K562 (cell line): ENCODE measurements around the gene SBK3. TPM values are rescaled to one million over a fixed set of nuclear protein-coding genes. Genes with fewer than 3 reads are reported as not detected.
A peak's percentile ranks its signal among the peaks of the same experiment; 100 is the strongest.

Experiments
- ATAC-seq: fragments of 200-7000 bp; cut with Tn5 transposase; 3 replicates; pipeline ENCODE4 v1.9.1; 2020; ENCODE audit warnings: moderate library complexity
- BruUV-seq: library from RNA; stranded (reverse); fragments of 400-500 nt; replicated peaks from 2 replicates; lab custom pipeline; 2021; lab: Mats Ljungman, UMichigan
- CTCF ChIA-PET: fragments of 300-600 bp; formaldehyde crosslinking; extraction: SDS; loops from one replicate; lab custom pipeline; 2021; ENCODE audit warnings: low intra/inter-chr PET ratio; lab: Yijun Ruan, JAX
- POLR2A ChIA-PET: fragments of 300-600, 350-650 bp; sonication (Branson Sonifier 250); formaldehyde crosslinking; extraction: SDS; loops from one replicate; lab custom pipeline; 2021; ENCODE audit warnings: antibody characterized with exemption, inconsistent platforms; lab: Yijun Ruan, JAX
- DNase-seq, 4 experiments: peaks; one replicate each; pipeline versions ENCODE4 v3.0.0 to v3.0.0-alpha.2; 2011 to 2018; ENCODE audit warnings: low spot score in 3 of 4, mixed read lengths in 3 of 4; ENCODE audit errors: extremely low read depth in 1 of 4
- FAIRE-seq: peaks from 2 replicates; lab custom pipeline; 2011; peaks lifted over from hg19 to GRCh38; lab: Jason Lieb, UNC
- H2AFZ ChIP-seq: 2 replicates; pipeline ENCODE4 v1.6.0; 2011; ENCODE audit warnings: low read depth, low read length, control low read depth, inconsistent platforms
- H3K27ac ChIP-seq: fragments of 200-600 bp; 3 replicates; pipeline ENCODE4 v1.8.0; 2011; ENCODE audit warnings: low read depth, mild to moderate bottlenecking, control low read depth, inconsistent platforms, low read length, moderate library complexity, mixed read lengths; ENCODE audit errors: extremely low read depth
- H3K27me3 ChIP-seq, 2 experiments: fragments of 300-600 bp in 1 of 2; 2 replicates in 1 of 2; 3 replicates in 1 of 2; pipeline versions ENCODE4 v1.6.0 to v1.8.0; 2011; ENCODE audit warnings: inconsistent platforms in 2 of 2, low read length in 2 of 2, mild to moderate bottlenecking in 1 of 2, mixed read lengths in 1 of 2, moderate library complexity in 1 of 2; ENCODE audit not compliant: control insufficient read depth in 2 of 2, insufficient read depth in 2 of 2
- H3K36me3 ChIP-seq: fragments of 300-600 bp; 3 replicates; pipeline ENCODE4 v1.8.0; 2011; ENCODE audit warnings: mild to moderate bottlenecking, low read length, inconsistent platforms; ENCODE audit not compliant: control insufficient read depth, insufficient read depth
- H3K4me1 ChIP-seq, 2 experiments: fragments of 200-600 bp in 1 of 2; replicated peaks in 1 of 2; 2 replicates in 1 of 2; 3 replicates in 1 of 2; pipeline versions ENCODE4 v1.5.1 to v1.8.0; 2011; ENCODE audit warnings: inconsistent platforms in 2 of 2, low read length in 2 of 2, mild to moderate bottlenecking in 1 of 2, mixed read lengths in 1 of 2, moderate library complexity in 1 of 2; ENCODE audit not compliant: control insufficient read depth in 2 of 2, insufficient read depth in 2 of 2
- H3K4me2 ChIP-seq: 2 replicates; pipeline ENCODE4 v1.6.1; 2011; ENCODE audit warnings: low read length, control low read depth, inconsistent platforms, mixed read lengths; ENCODE audit not compliant: insufficient read depth
- H3K4me3 ChIP-seq: fragments of 200-600 bp; sonication (generic), shearing (Covaris generic); 2 replicates; pipeline ENCODE4 v1.5.1; 2016; ENCODE audit warnings: control low read depth, inconsistent platforms
- H3K79me2 ChIP-seq: fragments of 200-600 bp; 3 replicates; pipeline ENCODE4 v1.8.0; 2011; ENCODE audit warnings: low read length, inconsistent platforms; ENCODE audit not compliant: control insufficient read depth, insufficient read depth
- H3K9ac ChIP-seq, 2 experiments: 2 replicates each; pipeline versions ENCODE4 v1.6.0 to v1.6.1; 2011; ENCODE audit warnings: low read depth in 2 of 2, low read length in 2 of 2, control low read depth in 1 of 2, inconsistent platforms in 1 of 2, mild to moderate bottlenecking in 1 of 2, mixed read lengths in 1 of 2; ENCODE audit not compliant: insufficient read depth in 1 of 2
- H3K9me1 ChIP-seq: one replicate; pipeline ENCODE4 v1.6.0; 2011; ENCODE audit warnings: inconsistent platforms, mild to moderate bottlenecking, low read length, moderate library complexity; ENCODE audit not compliant: control insufficient read depth, insufficient read depth
- H3K9me3 ChIP-seq: replicated peaks from 2 replicates; pipeline ENCODE4 v1.5.1; 2011; ENCODE audit warnings: low read depth, low read length, inconsistent platforms; ENCODE audit not compliant: control insufficient read depth, insufficient read depth
- H4K20me1 ChIP-seq: replicated peaks from 2 replicates; pipeline ENCODE4 v1.6.1; 2011; ENCODE audit warnings: low read length, inconsistent platforms, mixed read lengths; ENCODE audit not compliant: control insufficient read depth, insufficient read depth
- DDX20 ChIP-seq: fragments of 450-650 bp; IDR thresholded peaks from 2 replicates; pipeline ENCODE4 v1.6.1; 2016; ENCODE audit warnings: missing genetic modification characterization, low read depth, mild to moderate bottlenecking, missing compliant biosample characterization, moderate library complexity
- HMG20A ChIP-seq: fragments of 450-650 bp; formaldehyde crosslinking; conservative IDR thresholded peaks from 2 replicates; pipeline ENCODE4 v1.4.0; 2020; ENCODE audit warnings: mild to moderate bottlenecking, mixed read lengths
- MBD2 ChIP-seq: sonication (generic); IDR thresholded peaks from 2 replicates; pipeline ENCODE4 v1.6.1; 2016; ENCODE audit warnings: low read depth, borderline replicate concordance
- PHB ChIP-seq: fragments of 250-450 bp; sonication (Bioruptor Pico); IDR thresholded peaks from 2 replicates; pipeline ENCODE4 v1.5.0; 2021
- PHF20 ChIP-seq: fragments of 450-650 bp; IDR thresholded peaks from 2 replicates; pipeline ENCODE4 v1.6.1; 2018; ENCODE audit not compliant: partially characterized antibody
- POLR2AphosphoS5 ChIP-seq: IDR thresholded peaks from 2 replicates; pipeline ENCODE4 v1.6.1; 2011; ENCODE audit warnings: mild to moderate bottlenecking, low read depth, low read length, moderate library complexity; ENCODE audit not compliant: control insufficient read depth, insufficient read depth
- SMARCC2 ChIP-seq: fragments of 450-650 bp; IDR thresholded peaks from 2 replicates; pipeline ENCODE4 v1.6.1; 2017; ENCODE audit warnings: antibody characterized with exemption, moderate library complexity, mild to moderate bottlenecking, low read depth
- TEAD1 ChIP-seq, 2 experiments: fragments of 450-650 bp in 1 of 2; sonication (generic) in 1 of 2; formaldehyde crosslinking; IDR thresholded peaks; 2 replicates each; pipeline versions ENCODE4 v1.4.0 to v1.8.0; 2020 to 2022; ENCODE audit warnings: mild to moderate bottlenecking in 2 of 2, missing genetic modification reagents in 1 of 2
- TEAD2 ChIP-seq: fragments of 450-650 bp; IDR thresholded peaks from 2 replicates; pipeline ENCODE4 v1.6.1; 2016; ENCODE audit warnings: missing genetic modification characterization, control low read depth, missing compliant biosample characterization
- ZBTB17 ChIP-seq: fragments of 450-650 bp; formaldehyde crosslinking; IDR thresholded peaks from 2 replicates; pipeline ENCODE4 v1.4.0; 2020; ENCODE audit warnings: mild to moderate bottlenecking
- ZNF140 ChIP-seq: fragments of 250-450 bp; sonication (Bioruptor Pico); IDR thresholded peaks from 2 replicates; pipeline ENCODE4 v1.8.0; 2021; ENCODE audit warnings: moderate library complexity, mild to moderate bottlenecking, inconsistent platforms
- WGBS: fragments of 100-300 bp; shearing (Covaris generic); methylation state at CpG from one replicate; pipeline ENCODE4 v1.1.6; 2016; ENCODE audit warnings: low coverage, mixed read lengths; ENCODE audit not compliant: insufficient coverage; ENCODE audit errors: missing lambda C conversion rate; 5-methylcytosine and 5-hydroxymethylcytosine counted together
- in situ Hi-C: fragments of 300-500 bp; cut with MboI; formaldehyde crosslinking; loops from 4 replicates; pipeline ENCODE4 v1.15.0; 2018; ENCODE audit warnings: inconsistent platforms, mixed read lengths
- intact Hi-C: fragments of 100-400 bp; cut with micrococcal nuclease; formaldehyde crosslinking; loops from 2 replicates; pipeline ENCODE4 v1.14.2; 2022
- polyA plus RNA-seq, 8 experiments: library from polyadenylated mRNA; depleted of rRNA in 4 of 8; stranded (reverse) in 5 of 8; unstranded in 3 of 8; fragments of >200 nt; fragmentation: Nextera tagmentation in 2 of 8; fragmentation: Illumina TruSeq in 1 of 8; extraction: Ambion mirVana in 2 of 8; extraction: Trizol in 1 of 8; gene quantifications; 2 replicates each; pipeline versions ENCODE4 v1.2.1 to v1.2.3, GENCODE V29; 2011 to 2014; ENCODE audit warnings: inconsistent platforms in 1 of 8, missing spikeins in 1 of 8
- total RNA-seq, 7 experiments: library from RNA; depleted of rRNA in 6 of 7; stranded (reverse); fragments of >200 nt in 6 of 7; fragmentation: Illumina TruSeq in 2 of 7; extraction: Trizol in 2 of 7; gene quantifications; 2 replicates each; pipeline versions ENCODE4 v1.2.1 to v1.2.3, GENCODE V29; 2011 to 2021; ENCODE audit warnings: low replicate concordance in 1 of 7
- TF ChIP-seq, protein P1 (sequence below), 2 experiments: IDR thresholded peaks; 2 replicates each; pipeline ENCODE4 v1.6.1; 2011; ENCODE audit warnings: borderline replicate concordance in 1 of 2, control low read depth in 1 of 2, low read depth in 1 of 2, low read length in 1 of 2, mild to moderate bottlenecking in 1 of 2, mixed read lengths in 1 of 2, moderate library complexity in 1 of 2; ENCODE audit not compliant: insufficient read depth in 1 of 2, insufficient read length in 1 of 2, poor library complexity in 1 of 2, severe bottlenecking in 1 of 2; ENCODE audit errors: extremely low read depth in 1 of 2
- TF ChIP-seq, protein P2 (sequence below): fragments of 250-450 bp; sonication (Bioruptor Pico); IDR thresholded peaks from 2 replicates; pipeline ENCODE4 v1.5.0; 2021; ENCODE audit warnings: mild to moderate bottlenecking, borderline replicate concordance
- TF ChIP-seq, protein P3 (sequence below): fragments of 450-650 bp; IDR thresholded peaks from 2 replicates; pipeline ENCODE4 v1.6.1; 2018; ENCODE audit not compliant: partially characterized antibody

The SBK3 gene
- total and polyA plus RNA-seq, 9 of the 15 experiments (the other 6 are each of a cell fraction or from before 2014, with no cell fraction given) = 0.11 to 0.43 (median 0.13) TPM; not detected in 6

DNA sequence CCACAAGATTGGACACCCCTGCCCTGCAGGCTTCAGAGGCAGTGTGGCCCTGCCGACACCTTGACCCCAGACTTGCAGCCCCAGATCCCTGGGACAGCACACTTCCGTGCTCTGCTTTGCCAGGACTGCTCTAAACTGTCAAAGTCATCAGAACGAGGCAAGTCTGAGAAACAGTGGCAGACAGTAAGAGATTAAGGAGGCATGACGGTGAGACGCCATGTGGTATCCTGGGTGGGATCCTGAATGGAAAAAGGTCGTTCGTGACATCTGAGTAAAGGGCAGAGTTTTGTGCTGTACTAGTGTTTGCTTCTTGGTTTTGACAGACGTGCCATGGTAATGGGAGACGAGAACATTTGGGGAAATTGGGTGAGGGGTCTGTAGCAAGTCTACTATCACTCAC, 21.5 kb upstream of the SBK3 start (continued):
- TF ChIP-seq, protein P1, sequence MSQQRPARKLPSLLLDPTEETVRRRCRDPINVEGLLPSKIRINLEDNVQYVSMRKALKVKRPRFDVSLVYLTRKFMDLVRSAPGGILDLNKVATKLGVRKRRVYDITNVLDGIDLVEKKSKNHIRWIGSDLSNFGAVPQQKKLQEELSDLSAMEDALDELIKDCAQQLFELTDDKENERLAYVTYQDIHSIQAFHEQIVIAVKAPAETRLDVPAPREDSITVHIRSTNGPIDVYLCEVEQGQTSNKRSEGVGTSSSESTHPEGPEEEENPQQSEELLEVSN (IDR thresholded peaks at IDR 0.05; ENCODE audit: borderline replicate concordance in 1 of 2, extremely low read depth in 1 of 2, insufficient read depth in 1 of 2, insufficient read length in 1 of 2, low read depth in 1 of 2, low read length in 1 of 2, poor library complexity in 1 of 2, severe bottlenecking in 1 of 2) = no peak
- TF ChIP-seq ZBTB17 = no peak

DNA sequence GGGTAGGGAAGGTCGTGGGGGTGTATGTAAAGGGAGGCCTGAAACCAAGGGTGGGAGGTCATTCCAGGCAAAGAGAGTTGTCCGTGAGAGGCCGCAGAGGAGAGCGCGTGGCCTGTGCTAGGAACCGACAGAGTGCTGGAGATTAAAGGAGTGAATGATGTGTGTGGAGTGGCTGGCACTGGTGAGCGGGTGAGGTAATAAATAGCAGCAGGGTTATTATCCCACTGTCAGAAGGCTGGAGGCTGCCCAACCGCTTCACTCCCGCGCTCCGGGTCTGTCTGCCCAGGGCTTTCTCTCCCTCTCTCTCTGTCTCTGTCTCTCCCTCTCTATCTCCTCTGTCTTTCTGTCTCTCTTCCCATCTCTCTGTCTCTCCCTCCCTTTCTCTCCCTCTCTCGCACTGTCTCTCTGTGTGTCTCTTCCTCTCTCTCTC, 17.9 kb upstream of the SBK3 start:
- in situ Hi-C loops (no loop called here), intact Hi-C loops (no loop called here)
- no peak overlapping the region for H2AFZ ChIP-seq
- no peak overlapping the region for H3K27ac ChIP-seq
- no TSS peak for BruUV-seq
- ChIA-PET CTCF (no interaction called here), POLR2A (no interaction called here)
- FAIRE-seq (no peak), ATAC-seq (peak; percentile 44), DNase-seq (no peak)
- H3K4me1 ChIP-seq = peaks cover 0 to 7% of the 10 kb centered on the region in 2 experiments; a peak in 2 of 5 replicates
- no peaks in the 10 kb centered on the region for H3K79me2 ChIP-seq
- H3K9me1 ChIP-seq = no peaks in the 10 kb centered on the region
- no peaks in the 10 kb centered on the region for H3K36me3 ChIP-seq
- peak overlapping the region in 1 of 2 experiments; percentile 6; a peak in 1 of 4 replicates for H3K9ac ChIP-seq
- 36% methylated on average over 11 of the region's 12 CpGs for WGBS
- H3K4me3 ChIP-seq = no peak overlapping the region
- H4K20me1 ChIP-seq = no peaks in the 10 kb centered on the region
- peaks cover 5 to 7% of the 10 kb centered on the region in 2 experiments; a peak in 4 of 5 replicates for H3K27me3 ChIP-seq
- no peak overlapping the region for H3K4me2 ChIP-seq
- H3K9me3 ChIP-seq = no peaks in the 10 kb centered on the region; the same call in 1 of the 2 replicates
- TF ChIP-seq HMG20A = no peak
- TF ChIP-seq PHF20 = no peak
- no peak for TF ChIP-seq TEAD2 (tag)
- no peak for TF ChIP-seq MBD2
- no peak for TF ChIP-seq PHB
- no peak for TF ChIP-seq SMARCC2
- TF ChIP-seq POLR2AphosphoS5 = no peak
- TF ChIP-seq, protein P2, sequence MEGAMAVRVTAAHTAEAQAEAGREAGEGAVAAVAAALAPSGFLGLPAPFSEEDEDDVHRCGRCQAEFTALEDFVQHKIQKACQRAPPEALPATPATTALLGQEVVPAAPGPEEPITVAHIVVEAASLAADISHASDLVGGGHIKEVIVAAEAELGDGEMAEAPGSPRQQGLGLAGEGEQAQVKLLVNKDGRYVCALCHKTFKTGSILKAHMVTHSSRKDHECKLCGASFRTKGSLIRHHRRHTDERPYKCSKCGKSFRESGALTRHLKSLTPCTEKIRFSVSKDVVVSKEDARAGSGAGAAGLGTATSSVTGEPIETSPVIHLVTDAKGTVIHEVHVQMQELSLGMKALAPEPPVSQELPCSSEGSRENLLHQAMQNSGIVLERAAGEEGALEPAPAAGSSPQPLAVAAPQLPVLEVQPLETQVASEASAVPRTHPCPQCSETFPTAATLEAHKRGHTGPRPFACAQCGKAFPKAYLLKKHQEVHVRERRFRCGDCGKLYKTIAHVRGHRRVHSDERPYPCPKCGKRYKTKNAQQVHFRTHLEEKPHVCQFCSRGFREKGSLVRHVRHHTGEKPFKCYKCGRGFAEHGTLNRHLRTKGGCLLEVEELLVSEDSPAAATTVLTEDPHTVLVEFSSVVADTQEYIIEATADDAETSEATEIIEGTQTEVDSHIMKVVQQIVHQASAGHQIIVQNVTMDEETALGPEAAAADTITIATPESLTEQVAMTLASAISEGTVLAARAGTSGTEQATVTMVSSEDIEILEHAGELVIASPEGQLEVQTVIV (CRISPR knock-in tag) = no peak
- TF ChIP-seq, protein P3, sequence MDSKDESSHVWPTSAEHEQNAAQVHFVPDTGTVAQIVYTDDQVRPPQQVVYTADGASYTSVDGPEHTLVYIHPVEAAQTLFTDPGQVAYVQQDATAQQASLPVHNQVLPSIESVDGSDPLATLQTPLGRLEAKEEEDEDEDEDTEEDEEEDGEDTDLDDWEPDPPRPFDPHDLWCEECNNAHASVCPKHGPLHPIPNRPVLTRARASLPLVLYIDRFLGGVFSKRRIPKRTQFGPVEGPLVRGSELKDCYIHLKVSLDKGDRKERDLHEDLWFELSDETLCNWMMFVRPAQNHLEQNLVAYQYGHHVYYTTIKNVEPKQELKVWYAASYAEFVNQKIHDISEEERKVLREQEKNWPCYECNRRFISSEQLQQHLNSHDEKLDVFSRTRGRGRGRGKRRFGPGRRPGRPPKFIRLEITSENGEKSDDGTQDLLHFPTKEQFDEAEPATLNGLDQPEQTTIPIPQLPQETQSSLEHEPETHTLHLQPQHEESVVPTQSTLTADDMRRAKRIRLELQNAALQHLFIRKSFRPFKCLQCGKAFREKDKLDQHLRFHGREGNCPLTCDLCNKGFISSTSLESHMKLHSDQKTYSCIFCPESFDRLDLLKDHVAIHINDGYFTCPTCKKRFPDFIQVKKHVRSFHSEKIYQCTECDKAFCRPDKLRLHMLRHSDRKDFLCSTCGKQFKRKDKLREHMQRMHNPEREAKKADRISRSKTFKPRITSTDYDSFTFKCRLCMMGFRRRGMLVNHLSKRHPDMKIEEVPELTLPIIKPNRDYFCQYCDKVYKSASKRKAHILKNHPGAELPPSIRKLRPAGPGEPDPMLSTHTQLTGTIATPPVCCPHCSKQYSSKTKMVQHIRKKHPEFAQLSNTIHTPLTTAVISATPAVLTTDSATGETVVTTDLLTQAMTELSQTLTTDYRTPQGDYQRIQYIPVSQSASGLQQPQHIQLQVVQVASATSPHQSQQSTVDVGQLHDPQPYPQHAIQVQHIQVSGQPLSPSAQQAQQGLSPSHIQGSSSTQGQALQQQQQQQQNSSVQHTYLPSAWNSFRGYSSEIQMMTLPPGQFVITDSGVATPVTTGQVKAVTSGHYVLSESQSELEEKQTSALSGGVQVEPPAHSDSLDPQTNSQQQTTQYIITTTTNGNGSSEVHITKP = no peak
- TF ChIP-seq TEAD1 (CRISPR knock-in tag; IDR thresholded peaks at IDR 0.05) = no peak
- no peak for TF ChIP-seq DDX20
- no peak for TF ChIP-seq ZNF140 (CRISPR knock-in tag)
